AML-193 (cell line): ENCODE results near the gene ERBB4.

ENCODE experiments used
- DNase-seq, 2 experiments: peaks; one replicate each; lab custom pipeline; 2025; lab: John Stamatoyannopoulos, UW

The ERBB4 gene

DNA sequence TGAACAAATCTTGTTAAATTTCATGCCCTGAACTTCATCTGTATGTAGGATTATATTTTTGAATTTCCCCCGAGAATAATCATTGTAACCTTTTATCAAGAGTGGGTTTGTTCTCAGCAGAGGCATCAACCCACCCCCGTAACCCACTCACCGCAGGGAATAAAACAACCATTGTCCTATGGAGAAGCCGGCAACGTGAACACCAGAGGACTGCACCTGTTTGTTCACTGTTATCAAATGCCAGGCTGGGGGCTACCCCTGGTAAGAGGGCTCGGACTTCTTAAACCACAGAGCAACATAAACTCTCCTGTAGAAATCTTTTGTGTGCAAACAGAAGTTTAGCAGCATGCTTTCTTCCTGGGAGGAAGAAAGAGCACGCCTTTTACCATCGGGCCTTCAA is 610.4 kb downstream of the ERBB4 start:
- DNase-seq = no peak

DNA sequence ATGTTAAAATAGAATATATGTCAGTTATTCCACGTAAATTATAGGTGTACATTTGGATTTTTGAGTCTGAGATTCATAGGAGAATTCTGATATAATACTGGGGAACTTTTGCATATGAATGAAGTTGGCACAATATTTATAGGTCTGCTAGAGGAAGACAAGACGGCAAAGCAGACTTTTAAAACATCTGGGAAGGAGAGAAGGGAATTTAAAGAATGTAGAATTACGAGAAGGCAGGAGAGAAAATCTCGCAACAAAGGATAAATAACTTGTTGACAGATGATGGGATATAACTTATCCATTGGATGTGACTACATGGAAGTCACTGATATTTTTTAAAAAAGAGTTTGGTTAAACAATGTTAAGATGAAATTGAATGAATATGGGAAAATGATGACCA is 615.6 kb downstream of the ERBB4 start:
- no peak for DNase-seq

DNA sequence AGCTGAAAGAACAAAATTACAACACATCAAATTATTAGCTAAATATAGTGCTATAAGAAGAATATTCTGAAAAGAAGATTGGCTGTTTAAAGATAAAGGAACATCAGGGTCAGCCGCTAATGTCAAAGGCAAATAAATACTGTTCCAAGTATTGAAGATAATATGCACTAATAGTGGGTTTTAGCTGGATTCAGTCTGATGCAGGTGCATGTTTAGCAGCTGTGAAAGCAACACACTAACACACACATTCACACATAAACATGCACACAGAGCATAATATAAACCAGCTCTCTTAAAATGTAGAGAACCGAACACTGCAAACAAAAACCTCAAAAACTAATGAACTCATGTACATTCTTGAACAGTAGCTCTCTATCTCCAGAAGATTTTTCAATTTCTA is 634.6 kb downstream of the ERBB4 start:
- DNase-seq = no peak

DNA sequence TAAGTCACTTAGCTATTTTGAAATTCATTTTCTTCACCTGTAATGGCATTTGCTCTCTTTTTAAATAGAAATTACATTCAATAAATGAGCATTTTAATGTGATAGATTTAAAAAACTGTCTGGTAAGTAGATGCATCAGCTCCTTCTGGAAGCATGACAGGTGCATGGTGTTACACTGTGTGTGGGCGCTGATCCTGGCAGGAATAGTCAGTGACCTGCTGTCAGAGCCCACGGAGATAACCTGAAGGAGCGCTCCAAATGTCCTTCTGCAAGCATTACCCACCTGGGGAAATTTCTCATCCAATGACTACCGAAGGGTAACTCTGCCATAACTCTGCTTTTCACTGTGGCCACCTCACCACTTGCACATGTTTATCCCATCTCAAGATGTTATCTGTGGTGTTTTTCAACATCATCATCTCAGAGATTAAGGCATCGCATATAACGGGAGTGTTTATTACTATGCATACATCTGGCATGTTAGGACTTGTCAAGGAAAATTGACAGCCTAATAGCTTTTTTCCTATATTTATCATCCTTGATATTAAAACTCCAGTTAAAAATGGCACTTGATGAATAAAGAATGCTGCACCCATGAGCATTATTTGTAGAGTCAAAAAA is 637.3 kb downstream of the ERBB4 start:
- DNase-seq = no peak

DNA sequence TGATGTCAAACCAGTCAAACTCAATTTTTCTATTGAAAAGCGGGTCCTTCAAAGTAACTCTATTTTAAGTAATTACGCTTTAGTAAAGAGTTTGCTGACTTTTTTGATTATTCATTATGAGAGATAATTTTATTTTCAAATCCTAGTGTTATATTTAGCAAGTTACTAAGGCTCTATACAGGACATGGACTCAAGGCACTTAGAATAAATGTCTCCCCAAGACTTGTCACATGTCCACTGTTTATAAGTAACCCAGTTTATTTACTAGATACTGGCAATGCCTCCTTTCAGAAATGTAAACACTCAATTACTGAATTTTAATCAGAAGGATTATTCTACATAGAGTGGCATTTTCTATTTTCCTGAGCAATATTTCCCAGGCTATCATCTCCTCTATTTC is 638.1 kb downstream of the ERBB4 start:
- DNase-seq = no peak

DNA sequence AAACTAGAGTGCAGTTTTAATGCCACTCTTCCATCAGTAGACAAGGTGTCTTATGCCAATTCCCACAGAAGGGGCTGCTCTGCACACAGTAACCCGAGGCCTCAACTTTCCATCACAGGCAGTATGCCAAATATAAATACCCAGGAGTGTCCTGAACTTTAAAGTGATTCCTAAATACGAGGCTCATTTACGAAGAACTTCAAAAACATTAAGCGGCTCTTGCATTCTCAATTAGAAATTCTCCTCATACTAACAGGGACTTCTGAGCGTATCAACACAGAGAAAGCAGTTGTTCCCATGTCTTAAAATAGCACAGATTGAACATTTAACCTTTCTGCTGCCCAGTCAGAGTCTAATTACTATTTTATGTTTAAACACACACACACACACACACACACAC is 638.6 kb downstream of the ERBB4 start:
- DNase-seq = no peak

DNA sequence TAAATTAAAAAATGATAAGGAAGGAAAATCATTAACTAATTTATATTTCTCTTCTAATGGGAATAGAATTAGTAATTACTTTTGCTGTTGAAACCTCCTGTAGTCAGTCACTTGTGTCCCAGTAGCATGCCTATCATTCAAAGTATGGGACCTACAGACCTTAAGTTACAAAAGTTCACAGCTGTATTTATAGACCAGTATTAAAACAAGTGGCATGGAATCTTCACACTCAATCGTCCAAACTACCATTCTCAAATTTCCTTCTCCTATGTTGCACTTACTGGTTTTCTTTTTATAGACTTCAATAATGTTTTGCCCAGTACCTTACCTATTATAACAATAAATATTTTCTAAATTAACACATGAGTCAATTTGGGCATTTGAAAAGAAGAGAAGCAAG is 639.9 kb downstream of the ERBB4 start:
- no peak for DNase-seq

DNA sequence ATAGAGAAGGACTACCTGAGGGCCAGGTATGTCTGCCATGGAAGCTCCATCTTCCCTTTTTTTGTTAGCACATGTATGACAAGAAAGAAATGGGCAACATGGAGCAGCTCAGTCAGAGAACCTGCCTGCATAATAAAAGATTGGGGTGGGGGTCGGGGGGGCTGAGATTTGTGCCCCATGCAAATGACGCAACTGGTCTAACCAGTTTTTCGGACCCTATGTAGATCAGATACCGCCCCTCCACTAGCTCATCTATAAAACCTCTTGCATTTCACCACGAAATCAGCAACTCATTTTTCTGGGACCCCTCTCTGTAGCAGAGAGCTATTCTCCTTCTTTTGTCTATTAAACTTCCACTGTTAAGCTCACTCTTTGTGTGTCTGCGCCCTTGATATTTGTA is 657.2 kb downstream of the ERBB4 start:
- DNase-seq = no peak

DNA sequence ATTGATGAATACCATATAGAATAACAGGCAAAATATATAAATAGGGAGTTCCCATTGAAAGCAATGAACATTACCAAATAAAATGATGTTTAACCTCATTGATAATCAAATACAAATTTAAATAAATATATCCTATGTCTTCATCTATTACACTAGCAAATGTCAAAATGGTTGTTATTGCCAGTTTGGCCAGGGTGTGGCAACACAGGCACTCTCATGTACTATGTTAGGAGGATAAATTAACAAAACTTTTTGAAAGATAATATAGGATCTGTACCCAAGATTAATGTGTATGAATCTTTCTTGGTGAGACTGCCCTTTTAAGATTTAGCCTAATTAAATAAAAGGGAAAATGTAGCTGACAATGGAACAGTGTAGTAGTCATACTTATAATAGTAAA is 659.3 kb downstream of the ERBB4 start:
- peak; percentile 8 to 18 for DNase-seq

DNA sequence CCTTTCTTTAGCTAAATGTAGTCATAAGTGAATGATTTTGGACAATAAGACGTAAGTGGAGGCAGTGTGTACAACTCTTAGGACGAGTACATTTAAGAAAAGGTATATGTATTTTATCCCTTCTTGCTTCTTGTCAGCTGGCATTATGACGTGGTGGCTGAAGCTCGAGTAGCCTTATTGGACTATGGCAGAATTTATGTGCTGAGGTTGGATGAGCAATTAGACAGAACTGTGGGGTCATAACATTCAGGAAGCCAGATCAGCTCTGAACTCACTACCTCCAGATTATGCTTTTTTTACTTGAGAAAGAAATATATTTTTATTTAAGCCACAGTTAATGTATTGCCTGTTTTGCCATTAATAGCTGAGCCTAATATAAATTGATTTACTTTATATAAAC is 661.5 kb downstream of the ERBB4 start:
- DNase-seq = no peak

DNA sequence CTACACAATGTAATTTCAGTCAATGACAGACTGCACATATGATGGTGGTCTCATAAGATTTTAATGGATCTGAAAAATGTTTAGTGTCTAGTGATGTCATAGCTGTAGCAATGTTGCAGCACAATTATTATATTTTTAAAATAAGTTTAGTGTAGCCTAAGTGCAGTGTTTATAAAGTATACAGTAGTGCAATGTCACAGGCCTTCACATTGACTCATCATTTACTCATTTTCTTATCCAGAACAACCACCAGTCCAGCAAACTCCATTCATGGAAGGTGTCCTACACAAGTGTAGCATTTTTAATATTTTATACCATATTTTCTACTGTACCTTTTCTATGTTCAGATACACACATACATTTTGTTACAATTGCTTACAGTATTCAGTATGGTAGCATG is 663.1 kb downstream of the ERBB4 start:
- DNase-seq = no peak

DNA sequence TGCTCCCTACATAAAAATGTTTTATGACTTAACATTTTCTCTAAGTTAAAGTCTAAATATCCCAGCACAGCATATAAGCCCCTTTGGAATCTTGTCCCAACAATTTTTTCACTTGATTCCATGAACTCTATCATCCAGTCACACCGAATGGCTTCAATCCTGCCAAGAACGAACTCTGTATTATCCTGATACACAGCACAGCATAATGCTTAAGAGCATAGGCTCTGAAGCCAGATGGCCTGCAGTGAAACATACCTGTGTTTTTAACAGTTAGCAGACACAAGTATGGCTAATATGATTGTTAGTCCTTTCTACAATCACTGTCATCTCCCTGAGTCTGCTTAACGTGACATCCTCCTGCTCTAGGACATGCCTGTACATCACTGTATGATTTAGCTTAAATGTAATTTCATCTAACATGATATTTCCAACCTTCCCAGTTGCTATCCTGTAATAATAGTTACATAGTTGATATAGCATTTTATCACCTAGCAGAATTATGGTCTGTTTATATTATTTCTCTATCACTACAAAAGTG is 669.5 kb downstream of the ERBB4 start:
- no peak for DNase-seq

DNA sequence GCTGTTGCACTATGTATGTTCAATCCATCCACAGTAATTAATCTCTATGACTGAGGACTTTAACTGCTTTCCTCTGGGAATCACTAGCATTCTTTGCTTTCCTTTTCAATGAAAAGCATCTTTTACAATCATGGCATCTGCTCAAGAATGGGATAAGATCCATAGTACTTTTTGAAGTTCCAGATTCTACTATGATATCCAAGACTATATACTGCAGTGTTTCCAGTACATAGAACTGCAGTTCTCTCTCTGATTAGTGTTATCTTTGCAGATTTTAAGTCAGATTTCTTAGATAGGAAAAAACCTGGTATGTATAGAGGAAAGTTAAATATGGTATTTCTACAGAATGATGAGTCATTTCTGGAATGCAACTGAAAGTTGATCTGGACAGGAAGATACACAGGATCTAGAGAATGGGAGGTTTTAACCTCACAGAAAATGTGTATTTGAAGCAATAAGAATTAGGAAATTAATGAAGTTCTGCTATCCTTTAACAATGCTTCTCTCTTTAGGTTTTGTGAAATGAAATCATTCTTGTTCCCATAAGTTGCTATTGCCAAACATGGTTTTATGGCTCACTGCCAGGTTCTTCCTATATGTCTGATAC is 670.7 kb downstream of the ERBB4 start:
- peak; percentile 61 to 70 for DNase-seq

DNA sequence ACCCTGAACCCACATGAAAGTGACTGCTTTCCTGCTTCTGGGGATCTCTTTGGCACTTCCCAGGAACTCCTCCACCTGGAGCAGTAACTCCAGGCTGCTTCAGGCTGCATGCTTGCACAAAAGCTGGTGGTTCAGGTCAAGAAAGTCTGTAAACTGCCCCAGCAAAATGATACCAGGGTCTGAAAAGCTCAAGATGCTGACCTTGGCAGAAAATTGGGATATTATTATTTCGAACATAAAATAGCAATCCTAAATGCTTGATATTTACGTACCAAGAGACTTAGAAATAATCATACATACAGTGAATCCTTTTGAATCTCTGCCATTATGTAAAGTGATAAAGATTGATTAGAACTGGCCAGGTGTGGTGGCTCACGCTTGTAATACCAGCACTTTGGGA is 674.3 kb downstream of the ERBB4 start:
- DNase-seq = no peak

DNA sequence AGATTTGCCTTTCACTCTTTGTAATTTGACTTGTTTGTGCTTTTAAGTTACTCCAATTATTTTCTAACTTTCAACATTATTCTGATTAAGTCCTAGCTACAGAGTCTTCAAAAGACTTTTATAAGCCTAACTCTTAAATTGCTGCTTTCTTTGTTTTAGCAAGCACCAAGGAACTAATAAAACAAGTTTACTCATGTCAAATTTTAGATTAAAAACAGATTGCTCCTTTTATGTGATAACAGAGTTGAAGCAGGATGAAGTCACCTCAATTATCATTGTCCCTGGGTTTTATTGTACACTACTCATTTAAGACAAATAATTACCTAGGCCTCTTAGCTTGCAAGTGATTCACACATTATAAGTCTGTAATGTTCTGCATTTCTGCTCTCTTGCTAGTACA is 678.4 kb downstream of the ERBB4 start:
- no peak for DNase-seq

DNA sequence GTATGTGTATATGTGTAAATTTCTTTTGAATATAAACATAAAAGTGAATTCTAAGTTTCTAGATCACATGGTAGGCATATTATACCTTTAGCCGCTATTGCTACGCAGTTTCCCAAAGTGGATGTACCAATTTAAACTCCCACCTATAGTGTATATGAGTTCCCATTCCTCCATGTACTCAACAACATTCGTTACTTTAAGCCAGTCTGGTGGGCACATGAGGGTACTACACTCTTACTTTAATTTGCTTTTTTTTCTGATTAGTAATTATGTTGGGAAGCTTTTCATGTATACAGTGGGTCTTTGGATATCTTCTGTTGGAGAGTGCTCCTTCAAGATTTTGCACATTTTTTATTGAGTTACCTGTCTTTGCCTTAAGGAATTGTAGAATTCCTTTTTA is 683.8 kb downstream of the ERBB4 start:
- DNase-seq = no peak

DNA sequence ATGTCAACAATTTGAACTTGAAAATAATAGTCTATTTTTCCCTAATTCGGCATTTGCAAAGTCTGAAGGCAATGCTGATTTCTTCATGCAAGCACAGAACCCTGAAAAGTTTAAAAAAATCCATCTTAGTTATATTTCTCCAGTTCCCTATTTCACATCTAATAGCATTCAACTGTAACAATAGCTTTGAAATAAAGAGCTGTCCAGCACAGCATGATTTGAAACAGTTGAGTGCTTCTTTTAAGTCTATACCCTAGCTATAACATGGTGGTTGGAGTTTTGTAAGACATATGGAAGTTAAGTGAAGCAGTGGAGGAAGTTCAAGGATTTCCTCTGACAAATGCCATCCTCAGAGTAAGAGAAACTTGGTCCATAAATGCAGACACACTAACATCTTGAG is 691.9 kb downstream of the ERBB4 start:
- no peak for DNase-seq

DNA sequence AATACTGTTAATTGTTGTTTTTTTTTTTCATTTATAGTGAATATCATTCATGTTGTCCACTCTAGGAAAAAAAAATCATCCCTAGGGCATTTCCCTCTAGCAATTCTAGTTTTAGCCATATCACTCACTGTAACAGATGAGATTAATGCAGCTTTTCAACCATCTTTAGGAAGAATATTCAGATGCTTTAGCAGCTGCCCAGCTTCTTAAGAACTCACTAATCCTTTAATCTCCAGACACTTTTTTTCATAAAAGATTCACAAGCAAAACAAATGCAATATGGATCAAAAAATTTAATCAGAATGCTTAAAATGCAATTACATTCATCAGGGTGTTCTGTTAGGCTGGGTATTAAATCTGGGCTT is 692.6 kb downstream of the ERBB4 start:
- DNase-seq = no peak

DNA sequence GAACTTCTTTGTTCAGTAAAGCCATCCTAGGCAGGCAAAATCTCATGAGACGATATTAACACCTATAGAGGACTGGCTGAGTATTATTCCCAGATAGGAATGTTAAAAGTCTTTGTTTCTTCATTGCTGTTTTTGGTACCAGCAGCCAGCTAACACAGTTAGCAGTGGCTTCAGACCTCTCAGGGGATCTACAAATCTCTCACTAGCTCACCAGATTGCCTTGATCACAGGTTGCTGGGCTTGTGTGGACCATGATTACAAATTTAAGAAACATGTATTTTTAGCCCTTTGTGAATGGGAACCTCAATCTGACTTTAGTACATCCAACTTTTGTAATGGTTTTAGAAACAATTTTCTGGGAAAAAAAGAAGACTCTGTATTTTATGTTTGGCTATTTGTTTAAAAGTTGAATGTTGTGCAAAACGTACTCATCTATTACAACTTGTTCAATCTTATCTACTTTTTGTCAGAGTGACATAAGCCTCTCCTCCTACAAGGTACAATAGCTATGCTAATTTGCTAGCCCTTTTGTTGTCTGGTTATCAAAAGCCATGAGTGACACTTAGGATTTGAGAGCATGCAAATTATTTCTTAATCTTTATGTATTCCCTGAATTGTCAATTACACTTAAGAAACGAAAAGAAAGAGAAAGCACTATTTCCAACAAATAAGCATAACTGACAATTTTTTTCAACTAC is 693.1 kb downstream of the ERBB4 start:
- DNase-seq = no peak

DNA sequence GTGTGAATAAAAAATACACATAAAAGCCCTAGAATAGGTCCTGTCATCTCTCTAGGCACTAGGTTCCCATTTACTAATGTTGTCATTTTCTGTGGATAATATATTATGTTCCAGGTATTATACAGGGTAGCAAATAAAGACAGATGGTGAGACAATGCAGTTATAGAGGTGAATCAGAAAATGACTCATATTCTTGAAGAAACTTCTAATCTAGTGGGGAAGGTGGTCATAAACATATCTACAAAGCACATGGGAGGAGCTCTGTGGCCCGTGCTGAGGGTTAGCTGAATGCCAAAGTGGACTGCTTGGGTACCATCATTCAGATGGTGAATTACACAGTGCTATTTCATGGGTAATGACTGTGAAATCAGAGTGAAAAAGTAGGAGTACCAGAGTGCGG is 700.9 kb downstream of the ERBB4 start:
- DNase-seq = no peak

DNA sequence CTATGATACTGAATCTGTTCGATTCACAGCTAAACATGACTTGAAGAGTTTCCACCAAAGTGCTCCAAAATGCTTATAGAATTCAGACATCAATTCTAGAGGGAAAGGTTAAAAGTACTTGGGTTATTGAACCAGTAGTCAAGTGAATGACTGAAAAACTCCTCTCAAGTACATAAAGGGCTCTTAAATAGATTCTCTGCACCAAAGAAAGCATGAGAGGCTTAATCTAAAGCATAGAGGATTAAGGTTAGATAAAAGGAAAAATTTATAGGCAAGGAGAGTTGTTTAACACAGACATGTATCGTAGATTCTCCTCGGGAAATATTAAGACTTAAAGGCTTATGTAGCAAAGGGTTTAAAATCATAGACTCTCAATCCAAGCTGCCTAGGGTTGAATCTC is 701.4 kb downstream of the ERBB4 start:
- DNase-seq = no peak

DNA sequence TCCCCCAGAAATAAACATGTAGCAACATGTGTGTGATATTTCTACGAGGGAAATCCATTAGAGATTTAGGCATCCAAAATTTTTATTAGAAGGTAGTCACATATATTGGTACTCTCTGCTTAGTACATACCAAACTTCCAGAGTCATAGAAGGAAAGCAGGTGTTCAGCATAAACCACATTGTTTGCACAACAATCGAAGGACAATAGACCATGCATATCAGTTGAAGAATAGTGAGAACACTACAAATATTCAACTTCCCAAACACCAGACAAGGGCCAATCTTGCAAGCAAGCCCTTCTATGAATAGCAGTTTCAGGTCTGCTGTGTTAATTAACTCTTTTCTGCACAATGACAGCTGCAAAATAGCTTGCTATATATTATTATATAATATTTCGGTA is 702.2 kb downstream of the ERBB4 start:
- DNase-seq = no peak

DNA sequence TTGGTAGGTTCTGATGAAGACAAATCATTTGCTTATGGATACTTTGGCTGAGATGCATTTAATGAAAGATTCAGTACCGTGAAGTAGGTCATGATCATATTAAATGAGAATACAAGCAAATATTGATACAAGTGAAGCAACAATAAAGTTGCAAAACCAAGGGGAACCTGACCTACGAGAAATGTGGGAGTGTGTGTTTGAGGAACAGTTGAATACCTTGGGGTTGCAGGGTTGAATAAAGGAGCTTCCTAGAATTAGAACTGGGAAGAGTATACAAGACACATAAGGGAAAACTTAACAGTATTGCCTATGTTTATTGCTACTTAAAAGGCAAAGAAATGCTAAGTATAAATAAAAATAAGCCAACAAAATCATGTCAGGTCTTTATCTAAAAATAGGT is 702.9 kb downstream of the ERBB4 start:
- no peak for DNase-seq
